Kidney (tissue), 14 donors: Measurements from ENCODE around the gene PYROXD2. TPM values are rescaled to one million over a fixed set of nuclear protein-coding genes. Genes with fewer than 3 reads are reported as not detected.

Experiments used
- DNase-seq, 5 donors: peaks; one replicate each; pipeline ENCODE4 v3.0.0-alpha.2; 2013 to 2020
- FAIRE-seq: peaks from 2 replicates; lab custom pipeline; 2012; peaks lifted over from hg19 to GRCh38; lab: Jason Lieb, UNC
- H3K27ac ChIP-seq, 2 donors: one replicate each; pipeline ENCODE4 v1.7.0; 2013; ENCODE audit warnings: low read depth in 2 of 2, low read length in 2 of 2, inconsistent platforms in 1 of 2
- H3K27me3 ChIP-seq: one replicate; pipeline ENCODE4 v1.7.1; 2013; ENCODE audit warnings: low read length, inconsistent platforms; ENCODE audit not compliant: control insufficient read depth, insufficient read depth
- H3K36me3 ChIP-seq, 3 donors: one replicate each; pipeline versions ENCODE4 v1.7.0 to v1.7.1; 2013; ENCODE audit warnings: low read length in 3 of 3, control low read depth in 1 of 3, inconsistent platforms in 1 of 3; ENCODE audit not compliant: insufficient read depth in 3 of 3, control insufficient read depth in 2 of 3
- H3K4me1 ChIP-seq, 3 donors: one replicate each; pipeline versions ENCODE4 v1.7.0 to v1.7.1; 2013; ENCODE audit warnings: low read length in 3 of 3, inconsistent platforms in 1 of 3, low read depth in 1 of 3; ENCODE audit not compliant: control insufficient read depth in 2 of 3, insufficient read depth in 2 of 3
- H3K4me3 ChIP-seq, 3 donors: one replicate each; pipeline versions ENCODE4 v1.7.0 to v1.8.1; 2013; ENCODE audit warnings: low read length in 3 of 3, control low read depth in 1 of 3, inconsistent platforms in 1 of 3
- H3K9ac ChIP-seq, 3 donors: one replicate each; pipeline versions ENCODE4 v1.7.0 to v1.7.1; 2013; ENCODE audit warnings: low read length in 3 of 3, control low read depth in 1 of 3, inconsistent platforms in 1 of 3
- H3K9me3 ChIP-seq, 3 donors: one replicate each; pipeline versions ENCODE4 v1.7.0 to v1.7.1; 2013; ENCODE audit warnings: low read length in 3 of 3, control low read depth in 1 of 3, inconsistent platforms in 1 of 3; ENCODE audit not compliant: control insufficient read depth in 2 of 3, insufficient read depth in 1 of 3
- intact Hi-C: fragments of 100-400 bp; cut with DNase I; formaldehyde crosslinking; loops from one replicate; pipeline ENCODE4 v1.11.1; 2022
- polyA plus RNA-seq: library from polyadenylated mRNA; stranded (reverse); fragments of 350-450 nt; fragmentation: Illumina TruSeq; extraction: RNeasy Lipid Tissue Mini Kit (QIAGEN cat#74804); gene quantifications from one replicate; pipeline ENCODE4 v1.2.3, GENCODE V29; 2014; ENCODE audit warnings: low read depth, low replicate concordance; ENCODE audit not compliant: insufficient read depth
- total RNA-seq: library from RNA; stranded (reverse); fragmentation: NEBNext Ultra II Directional; extraction: Animal tissue kit (Norgen Biotek cat#: 25700); gene quantifications from one replicate; pipeline ENCODE4 v1.2.1, GENCODE V29; 2021
- TF ChIP-seq, protein P1 (sequence below): IDR thresholded peaks from 3 replicates; pipeline ENCODE4 v1.5.1; 2012; ENCODE audit warnings: mild to moderate bottlenecking, moderate library complexity, borderline replicate concordance; ENCODE audit not compliant: insufficient read depth; ENCODE audit errors: extremely low read depth
- donor health status: control.
- donor health status: control.
- donor health status: control.
- donor health status: control.
- donor health status: control.
- donor health status: DM: yes; HTN: yes; CAD: no.
- donor health status: Normal renal cell carcinoma (clear cell type).

Gene PYROXD2
- total and polyA plus RNA-seq, 2 donors from 2014 or later: 7.8 to 14.1 TPM

DNA sequence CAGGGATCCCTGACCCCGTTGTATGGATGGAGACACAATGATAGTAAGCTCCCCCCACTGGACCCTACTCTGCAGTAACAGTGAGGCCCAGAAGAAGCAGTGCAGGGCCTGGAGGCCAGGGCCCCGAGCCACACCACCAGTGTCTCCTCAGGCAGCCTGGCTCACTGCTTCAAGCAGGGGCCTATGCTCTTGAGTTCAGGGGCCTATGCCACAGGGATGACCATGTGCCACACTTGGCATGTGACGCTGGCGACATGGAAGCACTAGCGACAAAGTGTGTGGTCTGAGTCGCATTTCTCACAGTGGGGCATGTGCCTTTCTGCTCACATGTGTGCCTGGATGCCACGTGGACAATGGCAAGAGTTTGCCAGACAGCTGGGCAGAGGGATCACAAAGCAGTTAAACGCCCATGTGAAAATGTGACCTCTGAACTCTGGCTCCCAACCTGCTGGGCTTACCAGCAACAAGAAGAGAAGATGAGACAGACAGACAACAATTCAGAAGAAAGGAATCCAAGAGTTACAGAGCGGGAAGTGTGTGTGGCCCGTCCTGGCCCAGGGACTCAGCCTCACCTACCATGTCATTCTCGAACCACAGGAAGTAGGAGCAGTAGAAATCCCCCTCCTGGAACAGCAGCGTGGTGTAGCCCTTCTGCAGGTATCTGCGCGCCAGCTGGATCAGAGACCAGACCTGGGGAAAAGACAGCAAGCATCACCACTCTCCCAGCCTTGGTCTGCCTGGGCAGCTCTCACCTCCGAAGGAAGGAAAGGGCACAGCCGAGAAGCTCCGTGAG, 4.7 kb upstream of the PYROXD2 start:
- TF ChIP-seq, protein P1, sequence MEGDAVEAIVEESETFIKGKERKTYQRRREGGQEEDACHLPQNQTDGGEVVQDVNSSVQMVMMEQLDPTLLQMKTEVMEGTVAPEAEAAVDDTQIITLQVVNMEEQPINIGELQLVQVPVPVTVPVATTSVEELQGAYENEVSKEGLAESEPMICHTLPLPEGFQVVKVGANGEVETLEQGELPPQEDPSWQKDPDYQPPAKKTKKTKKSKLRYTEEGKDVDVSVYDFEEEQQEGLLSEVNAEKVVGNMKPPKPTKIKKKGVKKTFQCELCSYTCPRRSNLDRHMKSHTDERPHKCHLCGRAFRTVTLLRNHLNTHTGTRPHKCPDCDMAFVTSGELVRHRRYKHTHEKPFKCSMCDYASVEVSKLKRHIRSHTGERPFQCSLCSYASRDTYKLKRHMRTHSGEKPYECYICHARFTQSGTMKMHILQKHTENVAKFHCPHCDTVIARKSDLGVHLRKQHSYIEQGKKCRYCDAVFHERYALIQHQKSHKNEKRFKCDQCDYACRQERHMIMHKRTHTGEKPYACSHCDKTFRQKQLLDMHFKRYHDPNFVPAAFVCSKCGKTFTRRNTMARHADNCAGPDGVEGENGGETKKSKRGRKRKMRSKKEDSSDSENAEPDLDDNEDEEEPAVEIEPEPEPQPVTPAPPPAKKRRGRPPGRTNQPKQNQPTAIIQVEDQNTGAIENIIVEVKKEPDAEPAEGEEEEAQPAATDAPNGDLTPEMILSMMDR: no peak
- Histone ChIP-seq H3K27me3 (no peaks in the 10 kb centered on the region), H3K36me3 (peaks cover 0 to 9% (median 3%) of the 10 kb centered on the region in 3 donors), H3K9me3 (no peaks in the 10 kb centered on the region), H3K4me3 (no peak overlapping the region), H3K9ac (no peak overlapping the region), H3K4me1 (peaks cover 0 to 11% (median 9%) of the 10 kb centered on the region in 3 donors), H3K27ac (no peak overlapping the region)
- no peak for FAIRE-seq
- DNase-seq: peak in 1 of 5 donors; percentile 23
- intact Hi-C loops: no loop called here

DNA sequence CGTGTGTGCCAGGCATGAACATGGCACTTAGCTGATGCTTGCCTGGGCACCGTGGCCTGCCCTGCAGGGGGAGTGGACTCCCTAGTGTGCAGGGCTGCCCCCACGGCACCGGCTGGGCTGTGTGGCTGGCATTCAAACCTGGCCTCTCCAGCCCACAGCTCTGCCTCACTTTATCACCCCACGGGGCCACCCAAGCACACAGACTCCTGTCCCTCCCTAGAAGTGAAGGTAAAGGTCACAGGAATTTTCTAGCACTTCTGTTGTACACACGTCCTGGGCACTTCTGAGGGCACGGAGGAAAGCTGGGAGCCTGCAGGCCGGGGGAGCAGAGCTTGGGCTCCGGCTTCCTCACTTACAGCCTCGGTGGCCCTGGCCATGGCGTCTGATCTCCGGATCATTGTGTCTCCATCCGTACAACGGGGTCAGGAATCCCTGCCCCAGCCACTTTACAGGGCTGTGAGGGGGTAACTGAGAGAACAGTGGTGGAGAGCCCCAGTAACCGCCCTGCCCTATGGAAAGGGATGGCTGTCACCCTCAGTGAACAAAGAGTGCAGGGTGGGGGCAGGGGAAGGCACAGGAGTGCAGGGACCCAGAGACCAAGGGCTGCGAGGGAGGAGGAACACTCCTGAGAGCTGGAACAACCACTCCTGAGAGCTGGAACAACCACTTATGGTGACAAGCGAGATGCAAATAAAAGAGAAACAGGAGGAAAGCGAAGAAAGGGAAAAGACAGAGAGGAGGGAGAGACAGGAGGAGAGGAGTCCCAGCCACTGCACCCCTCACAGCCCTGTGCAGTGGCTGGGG, 3.9 kb upstream of the PYROXD2 start:
- Histone ChIP-seq H3K27me3 (no peaks in the 10 kb centered on the region), H3K4me3 (no peak overlapping the region), H3K9me3 (no peaks in the 10 kb centered on the region), H3K27ac (no peak overlapping the region), H3K9ac (no peak overlapping the region), H3K36me3 (peaks cover 0 to 9% (median 3%) of the 10 kb centered on the region in 3 donors), H3K4me1 (peaks cover 0 to 16% (median 11%) of the 10 kb centered on the region in 3 donors)
- TF ChIP-seq, protein P1: no peak
- DNase-seq: peak in 1 of 5 donors; percentile 28
- FAIRE-seq: no peak
- intact Hi-C loops: no loop called here

DNA sequence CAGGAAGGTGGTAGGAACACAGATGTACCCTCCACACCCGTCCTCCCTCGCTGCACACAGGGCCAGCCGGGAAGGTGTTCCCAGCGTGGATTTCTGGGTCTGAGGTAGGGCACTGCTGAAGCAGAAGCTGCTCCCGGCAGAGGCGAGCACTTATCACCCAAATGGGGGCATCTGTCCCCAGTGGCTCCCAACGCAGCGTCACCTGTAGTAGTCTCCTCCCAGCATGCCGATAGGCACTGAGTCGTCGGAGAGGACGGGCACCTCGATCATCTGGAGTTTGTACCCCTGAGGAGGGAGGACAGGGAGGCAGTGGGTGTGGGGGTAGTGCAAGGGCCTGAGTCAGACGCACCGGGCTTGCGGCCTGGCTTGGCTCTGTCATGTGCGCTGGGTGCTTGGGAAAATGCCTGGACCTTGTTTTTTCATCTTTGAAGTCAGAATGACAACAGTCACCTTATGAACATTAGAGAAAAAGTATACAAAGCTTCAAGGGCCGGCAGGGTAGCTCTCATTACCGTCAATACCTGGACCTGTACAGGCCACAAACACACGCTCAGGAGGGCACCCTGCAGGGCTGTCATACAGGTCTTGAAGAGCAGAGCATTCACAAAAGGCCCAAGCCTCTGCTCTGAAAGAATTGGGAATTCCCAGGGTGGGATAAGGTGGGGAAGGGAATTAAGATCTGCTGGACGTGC, 3.1 kb upstream of the PYROXD2 start:
- H3K4me3 ChIP-seq: no peak overlapping the region
- no peaks in the 10 kb centered on the region for H3K27me3 ChIP-seq
- peaks cover 0 to 16% (median 11%) of the 10 kb centered on the region in 3 donors for H3K4me1 ChIP-seq
- no peaks in the 10 kb centered on the region for H3K9me3 ChIP-seq
- no peak overlapping the region for H3K9ac ChIP-seq
- DNase-seq (peak in 1 of 5 donors; percentile 24), FAIRE-seq (no peak)
- TF ChIP-seq, protein P1: no peak
- intact Hi-C loops: no loop called here
- peaks cover 0 to 9% (median 3%) of the 10 kb centered on the region in 3 donors for H3K36me3 ChIP-seq
- no peak overlapping the region for H3K27ac ChIP-seq
